ENCODE results near the gene C11orf16. TPM values are rescaled to one million over a fixed set of nuclear protein-coding genes. Genes with fewer than 3 reads are reported as not detected.

The C11orf16 gene
- total and polyA plus RNA-seq, 9 of the 15 experiments (the other 6 are each of a cell fraction or from before 2014, with no cell fraction given), result not detected

- no peak within 1 kb of the TSS for H3K27ac ChIP-seq (ENCODE audit: extremely low read depth, low read depth, low read length)
- H3K27me3 ChIP-seq (ENCODE audit: control insufficient read depth in 2 of 2, insufficient read depth in 2 of 2, low read length in 2 of 2), result no peaks in the 10 kb centered on the region
- CTCF ChIA-PET (ENCODE audit: low intra/inter-chr PET ratio), result no interaction called here
- no peak within 1 kb of the TSS; the same call in 1 of the 2 replicates for H3K4me2 ChIP-seq (ENCODE audit: insufficient read depth, low read length)
- 23% methylated on average over 5 of the region's 5 CpGs for WGBS (ENCODE audit: insufficient coverage, low coverage, missing lambda C conversion rate)
- H2AFZ ChIP-seq (ENCODE audit: low read depth, low read length), result peak within 1 kb of the TSS; percentile 75
- POLR2A ChIA-PET, result interaction anchor here (0.6 to 1.5 kb wide), 2 partner anchors 8 to 17 kb away, joined by 3 to 4 read pairs; no protein-coding TSS in a partner anchor
- no peak for FAIRE-seq
- no peaks in the 10 kb centered on the region for H3K79me2 ChIP-seq (ENCODE audit: control insufficient read depth, insufficient read depth, low read length)
- H3K4me3 ChIP-seq, result no peak within 1 kb of the TSS
- no peaks in the 10 kb centered on the region for H3K9me1 ChIP-seq (ENCODE audit: control insufficient read depth, insufficient read depth, low read length)
- no peak for ATAC-seq
- H3K4me1 ChIP-seq (replicated peaks in 1 of 2; ENCODE audit: control insufficient read depth in 2 of 2, insufficient read depth in 2 of 2, low read length in 2 of 2), result no peaks in the 10 kb centered on the region; a peak in 2 of 5 replicates
- H3K36me3 ChIP-seq (ENCODE audit: control insufficient read depth, insufficient read depth, low read length), result peaks cover 4% of the 10 kb centered on the region; the same call in 2 of the 3 replicates
- in situ Hi-C loops (cut with MboI) (no loop called here), intact Hi-C loops (cut with micrococcal nuclease) (no loop called here)
- DNase-seq (ENCODE audit: extremely low read depth in 1 of 4, low spot score in 3 of 4), result no peak
- BruUV-seq (replicated peaks), result no TSS peak
- H3K9me3 ChIP-seq (replicated peaks; ENCODE audit: control insufficient read depth, insufficient read depth, low read depth, low read length), result no peaks in the 10 kb centered on the region; the same call in 1 of the 2 replicates
- no peak within 1 kb of the TSS for H3K9ac ChIP-seq (ENCODE audit: insufficient read depth in 1 of 2, low read depth in 2 of 2, low read length in 2 of 2)
- H4K20me1 ChIP-seq (replicated peaks; ENCODE audit: control insufficient read depth, insufficient read depth, low read length), result no peaks in the 10 kb centered on the region
- TF ChIP-seq ZNF79 (CRISPR knock-in tag; IDR thresholded peaks at IDR 0.05; ENCODE audit: low read depth) (no peak), RFX1 (IDR thresholded peaks at IDR 0.05) (peak; percentile 26; the same call in 1 of the 2 replicates)
These were observed 9.8 kb upstream of the C11orf16 start, which contains the start of gene ASCL3 for GRCh38 chr11:8942518-8943066. Gene ASCL3 (minus strand): TSS chr11:8943016. CDS start chr11:8938161, 4,855 bp downstream.

GRCh38 chr11:8941341-8942103, 8.8 kb upstream of the C11orf16 start:
- intact Hi-C loops (cut with micrococcal nuclease), result no loop called here
- FAIRE-seq (no peak), ATAC-seq (peak; percentile 51; the same call in 1 of the 3 replicates), DNase-seq (ENCODE audit: extremely low read depth in 1 of 4, low spot score in 3 of 4) (no peak)
- CTCF ChIA-PET (ENCODE audit: low intra/inter-chr PET ratio), result no interaction called here
- POLR2A ChIA-PET, result interaction anchor here (0.6 to 1.5 kb wide), 6 partner anchors 7 to 117 kb away, joined by 3 to 4 read pairs (median 3); no protein-coding TSS in a partner anchor
- Histone ChIP-seq H3K4me2 (ENCODE audit: insufficient read depth, low read length) (no peak overlapping the region; the same call in none of the 2 replicates), H3K9ac (ENCODE audit: insufficient read depth in 1 of 2, low read depth in 2 of 2, low read length in 2 of 2) (no peak overlapping the region), H4K20me1 (replicated peaks; ENCODE audit: control insufficient read depth, insufficient read depth, low read length) (no peaks in the 10 kb centered on the region), H2AFZ (ENCODE audit: low read depth, low read length) (peak overlapping the region; percentile 75), H3K36me3 (ENCODE audit: control insufficient read depth, insufficient read depth, low read length) (no peaks in the 10 kb centered on the region), H3K79me2 (ENCODE audit: control insufficient read depth, insufficient read depth, low read length) (no peaks in the 10 kb centered on the region), H3K9me3 (replicated peaks; ENCODE audit: control insufficient read depth, insufficient read depth, low read depth, low read length) (no peaks in the 10 kb centered on the region; the same call in 1 of the 2 replicates), H3K4me1 (replicated peaks in 1 of 2; ENCODE audit: control insufficient read depth in 2 of 2, insufficient read depth in 2 of 2, low read length in 2 of 2) (no peaks in the 10 kb centered on the region; a peak in 2 of 5 replicates), H3K27me3 (ENCODE audit: control insufficient read depth in 2 of 2, insufficient read depth in 2 of 2, low read length in 2 of 2) (no peaks in the 10 kb centered on the region), H3K4me3 (no peak overlapping the region), H3K27ac (ENCODE audit: extremely low read depth, low read depth, low read length) (no peak overlapping the region), H3K9me1 (ENCODE audit: control insufficient read depth, insufficient read depth, low read length) (no peaks in the 10 kb centered on the region)
- in situ Hi-C loops (cut with MboI), result no loop called here
- BruUV-seq (replicated peaks), result no TSS peak
- WGBS (ENCODE audit: insufficient coverage, low coverage, missing lambda C conversion rate), result 19% methylated on average over 8 of the region's 8 CpGs
- TF ChIP-seq CBFA2T3 (IDR thresholded peaks at IDR 0.05) (0 out of 2 replicates have a peak, but pooled peaks have one; percentile 6), ARID1B (IDR thresholded peaks at IDR 0.05) (0 out of 2 replicates have a peak, but pooled peaks have one; percentile 23), ZNF253 (CRISPR knock-in tag; conservative IDR thresholded peaks at IDR 0.05) (no peak), ATF6 (CRISPR knock-in tag; IDR thresholded peaks at IDR 0.05) (no peak), IRF1 (CRISPR knock-in tag; IDR thresholded peaks at IDR 0.05; ENCODE audit: borderline replicate concordance) (no peak), PCBP2 (IDR thresholded peaks at IDR 0.05; ENCODE audit: low read depth, low read length, poor library complexity, severe bottlenecking) (no peak), MCM3 (IDR thresholded peaks at IDR 0.05) (no peak)

Data from K562 (cell line).